Choroid plexus epithelial cell (primary cell): Measurements from ENCODE around the gene CYB5RL.

ENCODE experiments used
- DNase-seq: peaks from one replicate; pipeline ENCODE4 v3.0.0-alpha.2; 2010; ENCODE audit warnings: low read depth
- H3K4me3 ChIP-seq: 2 replicates; pipeline ENCODE4 v1.5.1; 2011; ENCODE audit warnings: low read depth, mild to moderate bottlenecking, control low read depth, low read length, moderate library complexity
- TF ChIP-seq, protein P1 (sequence below): conservative IDR thresholded peaks from 2 replicates; pipeline ENCODE4 v1.5.1; 2011; ENCODE audit warnings: low read depth, mild to moderate bottlenecking, control low read depth, inconsistent platforms, low read length, moderate library complexity

Gene CYB5RL, protein sequence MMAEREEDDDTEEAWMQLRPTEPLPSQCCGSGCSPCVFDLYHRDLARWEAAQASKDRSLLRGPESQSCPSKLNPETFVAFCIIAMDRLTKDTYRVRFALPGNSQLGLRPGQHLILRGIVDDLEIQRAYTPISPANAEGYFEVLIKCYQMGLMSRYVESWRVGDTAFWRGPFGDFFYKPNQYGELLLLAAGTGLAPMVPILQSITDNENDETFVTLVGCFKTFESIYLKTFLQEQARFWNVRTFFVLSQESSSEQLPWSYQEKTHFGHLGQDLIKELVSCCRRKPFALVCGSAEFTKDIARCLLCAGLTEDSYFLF

GRCh38 chr1:54199765-54200518, at the start of gene CYB5RL, which contains the start of gene MRPL37:
Gene CYB5RL (minus strand): TSS chr1:54200030. CDS start chr1:54195616, 4,414 bp downstream.
Gene MRPL37 (plus strand): TSS chr1:54200167. CDS start chr1:54200244, 77 bp downstream.
- peak within 1 kb of the TSS; percentile 98 for H3K4me3 ChIP-seq
- TF ChIP-seq, protein P1, sequence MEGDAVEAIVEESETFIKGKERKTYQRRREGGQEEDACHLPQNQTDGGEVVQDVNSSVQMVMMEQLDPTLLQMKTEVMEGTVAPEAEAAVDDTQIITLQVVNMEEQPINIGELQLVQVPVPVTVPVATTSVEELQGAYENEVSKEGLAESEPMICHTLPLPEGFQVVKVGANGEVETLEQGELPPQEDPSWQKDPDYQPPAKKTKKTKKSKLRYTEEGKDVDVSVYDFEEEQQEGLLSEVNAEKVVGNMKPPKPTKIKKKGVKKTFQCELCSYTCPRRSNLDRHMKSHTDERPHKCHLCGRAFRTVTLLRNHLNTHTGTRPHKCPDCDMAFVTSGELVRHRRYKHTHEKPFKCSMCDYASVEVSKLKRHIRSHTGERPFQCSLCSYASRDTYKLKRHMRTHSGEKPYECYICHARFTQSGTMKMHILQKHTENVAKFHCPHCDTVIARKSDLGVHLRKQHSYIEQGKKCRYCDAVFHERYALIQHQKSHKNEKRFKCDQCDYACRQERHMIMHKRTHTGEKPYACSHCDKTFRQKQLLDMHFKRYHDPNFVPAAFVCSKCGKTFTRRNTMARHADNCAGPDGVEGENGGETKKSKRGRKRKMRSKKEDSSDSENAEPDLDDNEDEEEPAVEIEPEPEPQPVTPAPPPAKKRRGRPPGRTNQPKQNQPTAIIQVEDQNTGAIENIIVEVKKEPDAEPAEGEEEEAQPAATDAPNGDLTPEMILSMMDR, result no peak

DNA sequence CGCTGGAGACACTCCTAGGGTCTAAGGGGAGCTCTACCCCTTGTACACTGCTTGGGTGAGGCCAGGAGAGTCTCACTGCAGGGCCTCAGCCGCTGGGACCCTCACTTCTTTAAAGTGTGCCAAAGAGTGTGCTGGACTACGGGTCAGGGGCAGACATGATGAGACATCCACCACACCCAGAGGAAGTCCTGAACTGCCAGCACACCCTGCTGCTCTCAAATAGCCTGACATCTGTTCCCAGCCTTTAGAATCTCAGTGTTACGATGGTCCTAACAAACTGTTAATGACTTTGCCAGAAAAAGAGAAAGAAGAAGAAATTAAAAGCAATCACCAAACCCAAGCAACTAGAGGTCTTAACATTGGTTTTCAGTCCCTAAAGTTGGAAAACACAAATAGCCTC, 49.1 kb upstream of the CYB5RL start:
- peak; percentile 15 for DNase-seq
- TF ChIP-seq, protein P1, result no peak
- H3K4me3 ChIP-seq, result no peak overlapping the region

More at GRCh38 chr1:54199765-54200518, at the start of gene CYB5RL, which contains the start of gene MRPL37:
- peak; percentile 98 for DNase-seq

DNA sequence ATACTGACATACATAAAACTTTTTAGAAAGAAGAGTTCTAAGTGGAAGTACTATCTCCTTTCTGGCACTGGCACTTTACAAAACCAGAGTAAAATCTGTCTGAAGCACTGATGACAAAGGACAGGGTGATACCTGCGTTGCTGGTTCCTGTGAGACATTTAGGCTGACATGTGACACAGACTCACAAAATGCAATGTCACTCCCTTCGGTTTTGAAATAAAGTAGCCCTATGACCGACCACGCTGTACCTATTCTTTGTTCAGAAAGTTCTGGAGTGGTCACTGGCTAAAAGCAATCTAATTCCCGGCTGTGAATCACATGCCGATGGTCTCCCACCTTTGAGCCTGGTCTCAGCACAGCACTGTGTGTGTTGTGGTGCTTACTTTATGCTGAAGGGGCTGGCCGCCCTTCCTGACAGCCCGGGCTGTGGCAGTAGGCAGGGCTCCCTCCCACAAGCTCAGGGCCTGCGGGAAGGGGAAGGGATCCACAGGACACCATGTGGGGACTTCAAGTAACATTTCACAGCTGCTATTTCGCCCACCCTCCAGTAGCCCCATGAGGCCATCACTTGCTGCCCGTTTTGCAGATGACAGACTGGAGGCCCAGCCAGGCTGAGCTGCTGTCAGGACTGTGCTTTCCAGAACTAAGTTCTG, 48.2 kb upstream of the CYB5RL start:
- no peak for DNase-seq
- TF ChIP-seq, protein P1, result no peak
- no peak overlapping the region for H3K4me3 ChIP-seq

GRCh38 chr1:54246116-54246721, 46.4 kb upstream of the CYB5RL start:
- TF ChIP-seq, protein P1, result no peak
- no peak overlapping the region for H3K4me3 ChIP-seq
- no peak for DNase-seq

GRCh38 chr1:54245501-54245900, 45.7 kb upstream of the CYB5RL start:
- no peak for DNase-seq
- no peak overlapping the region for H3K4me3 ChIP-seq
- TF ChIP-seq, protein P1, result no peak

DNA sequence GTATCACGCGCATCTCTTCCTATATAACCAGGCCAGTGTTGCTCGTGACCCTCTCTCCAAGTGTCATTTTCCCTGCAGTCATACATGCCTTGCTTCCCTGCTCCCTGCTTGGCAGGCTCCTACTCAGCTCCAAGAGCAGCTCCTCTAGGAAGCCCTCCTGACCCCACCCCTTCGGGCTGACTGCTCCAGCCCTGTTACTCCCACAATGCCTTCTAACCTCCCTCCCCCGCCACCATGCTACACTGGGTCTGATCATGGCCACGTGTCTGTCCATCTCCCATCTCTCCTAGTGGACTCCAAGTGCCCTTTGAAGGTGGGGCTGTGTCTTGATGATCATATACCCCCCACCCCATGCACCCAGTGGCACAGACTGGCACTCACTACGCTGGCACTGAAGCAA, 44.8 kb upstream of the CYB5RL start:
- no peak for DNase-seq
- no peak overlapping the region for H3K4me3 ChIP-seq
- TF ChIP-seq, protein P1, result no peak
